K562 (cell line): ENCODE results near the gene SMG6. TPM values are rescaled to one million over a fixed set of nuclear protein-coding genes. Genes with fewer than 3 reads are reported as not detected.

Source experiments
- ATAC-seq: fragments of 200-7000 bp; cut with Tn5 transposase; 3 replicates; pipeline ENCODE4 v1.9.1; 2020; ENCODE audit warnings: moderate library complexity
- BruUV-seq: library from RNA; stranded (reverse); fragments of 400-500 nt; replicated peaks from 2 replicates; lab custom pipeline; 2021; lab: Mats Ljungman, UMichigan
- CTCF ChIA-PET: fragments of 300-600 bp; formaldehyde crosslinking; extraction: SDS; loops from one replicate; lab custom pipeline; 2021; ENCODE audit warnings: low intra/inter-chr PET ratio; lab: Yijun Ruan, JAX
- POLR2A ChIA-PET: fragments of 300-600, 350-650 bp; sonication (Branson Sonifier 250); formaldehyde crosslinking; extraction: SDS; loops from one replicate; lab custom pipeline; 2021; ENCODE audit warnings: antibody characterized with exemption, inconsistent platforms; lab: Yijun Ruan, JAX
- DNase-seq, 4 experiments: peaks; one replicate each; pipeline versions ENCODE4 v3.0.0 to v3.0.0-alpha.2; 2011 to 2018; ENCODE audit warnings: low spot score in 3 of 4, mixed read lengths in 3 of 4; ENCODE audit errors: extremely low read depth in 1 of 4
- FAIRE-seq: peaks from 2 replicates; lab custom pipeline; 2011; peaks lifted over from hg19 to GRCh38; lab: Jason Lieb, UNC
- H2AFZ ChIP-seq: 2 replicates; pipeline ENCODE4 v1.6.0; 2011; ENCODE audit warnings: low read depth, low read length, control low read depth, inconsistent platforms
- H3K27ac ChIP-seq: fragments of 200-600 bp; 3 replicates; pipeline ENCODE4 v1.8.0; 2011; ENCODE audit warnings: low read depth, mild to moderate bottlenecking, control low read depth, inconsistent platforms, low read length, moderate library complexity, mixed read lengths; ENCODE audit errors: extremely low read depth
- H3K27me3 ChIP-seq, 2 experiments: fragments of 300-600 bp in 1 of 2; 2 replicates in 1 of 2; 3 replicates in 1 of 2; pipeline versions ENCODE4 v1.6.0 to v1.8.0; 2011; ENCODE audit warnings: inconsistent platforms in 2 of 2, low read length in 2 of 2, mild to moderate bottlenecking in 1 of 2, mixed read lengths in 1 of 2, moderate library complexity in 1 of 2; ENCODE audit not compliant: control insufficient read depth in 2 of 2, insufficient read depth in 2 of 2
- H3K36me3 ChIP-seq: fragments of 300-600 bp; 3 replicates; pipeline ENCODE4 v1.8.0; 2011; ENCODE audit warnings: mild to moderate bottlenecking, low read length, inconsistent platforms; ENCODE audit not compliant: control insufficient read depth, insufficient read depth
- H3K4me1 ChIP-seq, 2 experiments: fragments of 200-600 bp in 1 of 2; replicated peaks in 1 of 2; 2 replicates in 1 of 2; 3 replicates in 1 of 2; pipeline versions ENCODE4 v1.5.1 to v1.8.0; 2011; ENCODE audit warnings: inconsistent platforms in 2 of 2, low read length in 2 of 2, mild to moderate bottlenecking in 1 of 2, mixed read lengths in 1 of 2, moderate library complexity in 1 of 2; ENCODE audit not compliant: control insufficient read depth in 2 of 2, insufficient read depth in 2 of 2
- H3K4me2 ChIP-seq: 2 replicates; pipeline ENCODE4 v1.6.1; 2011; ENCODE audit warnings: low read length, control low read depth, inconsistent platforms, mixed read lengths; ENCODE audit not compliant: insufficient read depth
- H3K4me3 ChIP-seq: fragments of 200-600 bp; sonication (generic), shearing (Covaris generic); 2 replicates; pipeline ENCODE4 v1.5.1; 2016; ENCODE audit warnings: control low read depth, inconsistent platforms
- H3K79me2 ChIP-seq: fragments of 200-600 bp; 3 replicates; pipeline ENCODE4 v1.8.0; 2011; ENCODE audit warnings: low read length, inconsistent platforms; ENCODE audit not compliant: control insufficient read depth, insufficient read depth
- H3K9ac ChIP-seq, 2 experiments: 2 replicates each; pipeline versions ENCODE4 v1.6.0 to v1.6.1; 2011; ENCODE audit warnings: low read depth in 2 of 2, low read length in 2 of 2, control low read depth in 1 of 2, inconsistent platforms in 1 of 2, mild to moderate bottlenecking in 1 of 2, mixed read lengths in 1 of 2; ENCODE audit not compliant: insufficient read depth in 1 of 2
- H3K9me1 ChIP-seq: one replicate; pipeline ENCODE4 v1.6.0; 2011; ENCODE audit warnings: inconsistent platforms, mild to moderate bottlenecking, low read length, moderate library complexity; ENCODE audit not compliant: control insufficient read depth, insufficient read depth
- H3K9me3 ChIP-seq: replicated peaks from 2 replicates; pipeline ENCODE4 v1.5.1; 2011; ENCODE audit warnings: low read depth, low read length, inconsistent platforms; ENCODE audit not compliant: control insufficient read depth, insufficient read depth
- H4K20me1 ChIP-seq: replicated peaks from 2 replicates; pipeline ENCODE4 v1.6.1; 2011; ENCODE audit warnings: low read length, inconsistent platforms, mixed read lengths; ENCODE audit not compliant: control insufficient read depth, insufficient read depth
- CREM ChIP-seq: IDR thresholded peaks from 2 replicates; pipeline ENCODE4 v1.6.1; 2014; ENCODE audit warnings: antibody characterized with exemption, low read depth
- ID3 ChIP-seq, 2 experiments: fragments of 250-450 bp in 1 of 2; fragments of 450-650 bp in 1 of 2; sonication (Bioruptor Pico) in 1 of 2; IDR thresholded peaks; 2 replicates each; pipeline versions ENCODE4 v1.6.1 to v1.8.0; 2016 to 2021; ENCODE audit warnings: mild to moderate bottlenecking in 2 of 2, moderate library complexity in 2 of 2, missing compliant biosample characterization in 1 of 2, missing genetic modification characterization in 1 of 2
- NR2C1 ChIP-seq, 2 experiments: fragments of 450-650 bp; IDR thresholded peaks; 2 replicates each; pipeline ENCODE4 v1.6.1; 2017; ENCODE audit warnings: mild to moderate bottlenecking in 2 of 2, antibody characterized with exemption in 1 of 2, inconsistent platforms in 1 of 2, missing compliant biosample characterization in 1 of 2, missing genetic modification characterization in 1 of 2
- SAFB2 ChIP-seq: fragments of 200-400 bp; formaldehyde crosslinking; IDR thresholded peaks from 2 replicates; pipeline ENCODE4 v1.6.1; 2018; ENCODE audit warnings: borderline replicate concordance, low read length, low read depth, moderate library complexity; ENCODE audit not compliant: severe bottlenecking
- SREBF1 ChIP-seq: fragments of 150-350 bp; IDR thresholded peaks from 2 replicates; pipeline ENCODE4 v1.6.1; 2014; ENCODE audit warnings: antibody characterized with exemption, low read depth, low read length, borderline replicate concordance
- TFAP4 ChIP-seq: sonication (generic); formaldehyde crosslinking; IDR thresholded peaks from 2 replicates; pipeline ENCODE4 v1.8.0; 2022; ENCODE audit warnings: missing genetic modification reagents, mild to moderate bottlenecking, moderate library complexity, borderline replicate concordance
- ZNF253 ChIP-seq: fragments of 250-450 bp; sonication (Bioruptor Pico); conservative IDR thresholded peaks from 2 replicates; pipeline ENCODE4 v1.6.1; 2021; ENCODE audit warnings: mild to moderate bottlenecking
- ZNF318 ChIP-seq, 2 experiments: fragments of 450-650 bp; IDR thresholded peaks; 2 replicates each; pipeline ENCODE4 v1.6.1; 2016; ENCODE audit warnings: mild to moderate bottlenecking in 2 of 2, borderline replicate concordance in 1 of 2, low read depth in 1 of 2, moderate library complexity in 1 of 2
- ZSCAN29 ChIP-seq: fragments of 450-650 bp; IDR thresholded peaks from 2 replicates; pipeline ENCODE4 v1.6.1; 2017
- WGBS: fragments of 100-300 bp; shearing (Covaris generic); methylation state at CpG from one replicate; pipeline ENCODE4 v1.1.6; 2016; ENCODE audit warnings: low coverage, mixed read lengths; ENCODE audit not compliant: insufficient coverage; ENCODE audit errors: missing lambda C conversion rate; 5-methylcytosine and 5-hydroxymethylcytosine counted together
- in situ Hi-C: fragments of 300-500 bp; cut with MboI; formaldehyde crosslinking; loops from 4 replicates; pipeline ENCODE4 v1.15.0; 2018; ENCODE audit warnings: inconsistent platforms, mixed read lengths
- intact Hi-C: fragments of 100-400 bp; cut with micrococcal nuclease; formaldehyde crosslinking; loops from 2 replicates; pipeline ENCODE4 v1.14.2; 2022
- polyA plus RNA-seq, 8 experiments: library from polyadenylated mRNA; depleted of rRNA in 4 of 8; stranded (reverse) in 5 of 8; unstranded in 3 of 8; fragments of >200 nt; fragmentation: Nextera tagmentation in 2 of 8; fragmentation: Illumina TruSeq in 1 of 8; extraction: Ambion mirVana in 2 of 8; extraction: Trizol in 1 of 8; gene quantifications; 2 replicates each; pipeline versions ENCODE4 v1.2.1 to v1.2.3, GENCODE V29; 2011 to 2014; ENCODE audit warnings: inconsistent platforms in 1 of 8, missing spikeins in 1 of 8
- total RNA-seq, 7 experiments: library from RNA; depleted of rRNA in 6 of 7; stranded (reverse); fragments of >200 nt in 6 of 7; fragmentation: Illumina TruSeq in 2 of 7; extraction: Trizol in 2 of 7; gene quantifications; 2 replicates each; pipeline versions ENCODE4 v1.2.1 to v1.2.3, GENCODE V29; 2011 to 2021; ENCODE audit warnings: low replicate concordance in 1 of 7

The SMG6 gene
- total and polyA plus RNA-seq, 9 of the 15 experiments (the other 6 are each of a cell fraction or from before 2014, with no cell fraction given), result 0.44 to 13.9 (median 6.0) TPM

GRCh38 chr17:2084036-2084765, 219.4 kb downstream of the SMG6 start:
- intact Hi-C loops (no loop called here), in situ Hi-C loops (no loop called here)
- ChIA-PET CTCF (no interaction called here), POLR2A (interaction anchor here (0.7 to 1.0 kb wide), 2 partner anchors 9 to 12 kb away, joined by 3 read pairs; no protein-coding TSS in a partner anchor)
- ATAC-seq (peak; percentile 87), FAIRE-seq (no peak), DNase-seq (peak; percentile 44 to 63 (median 59))
- peak overlapping the region; percentile 56; the same call in 2 of the 3 replicates for H3K27ac ChIP-seq
- no peak overlapping the region for H2AFZ ChIP-seq
- peaks cover 13% of the 10 kb centered on the region; the same call in 2 of the 3 replicates for H3K36me3 ChIP-seq
- no peaks in the 10 kb centered on the region for H3K79me2 ChIP-seq
- no peak overlapping the region for H3K4me3 ChIP-seq
- WGBS, result 39% methylated on average over 5 of the region's 8 CpGs
- no peaks in the 10 kb centered on the region for H3K27me3 ChIP-seq
- H3K4me1 ChIP-seq, result peaks cover 33 to 39% of the 10 kb centered on the region in 2 experiments
- H3K9ac ChIP-seq, result peak overlapping the region in 1 of 2 experiments; percentile 82; a peak in 2 of 4 replicates
- BruUV-seq, result no TSS peak
- 0 out of 2 replicates have a peak overlapping the region, but pooled peaks have one; percentile 14 for H3K4me2 ChIP-seq
- H4K20me1 ChIP-seq, result no peaks in the 10 kb centered on the region; the same call in 1 of the 2 replicates
- no peaks in the 10 kb centered on the region for H3K9me1 ChIP-seq
- no peaks in the 10 kb centered on the region for H3K9me3 ChIP-seq
- TF ChIP-seq SAFB2, result no peak
- TF ChIP-seq CREM, result peak; percentile 53; the same call in 1 of the 2 replicates
- no peak for TF ChIP-seq NR2C1 (IDR thresholded peaks at IDR 0.05)
- TF ChIP-seq NR2C1 (tag; IDR thresholded peaks at IDR 0.05), result 0 out of 2 replicates have a peak, but pooled peaks have one; percentile 20
- no peak for TF ChIP-seq ZNF253 (CRISPR knock-in tag)
- TF ChIP-seq TFAP4 (CRISPR knock-in tag), result peak; percentile 85
- no peak for TF ChIP-seq SREBF1
- no peak for TF ChIP-seq ID3 (CRISPR knock-in tag; IDR thresholded peaks at IDR 0.05)
- no peak for TF ChIP-seq ID3 (tag; IDR thresholded peaks at IDR 0.05)
- TF ChIP-seq ZSCAN29, result no peak
- 0 out of 4 replicates have a peak, but pooled peaks of 1 of the 2 experiments have one; percentile 56 for TF ChIP-seq ZNF318 (IDR thresholded peaks at IDR 0.05; ENCODE audit: borderline replicate concordance in 1 of 2, low read depth in 1 of 2)
